SW 1271 (cell line): Measurements from ENCODE around the gene SH3BGRL3.
"Not testable (repeated sequence)": the region's sequence is repeated elsewhere in the genome, so short reads cannot be mapped to it uniquely, and the experiment has no call there.

Experiments used
- DNase-seq, 2 experiments: peaks; one replicate each; lab custom pipeline; 2025; lab: John Stamatoyannopoulos, UW

The SH3BGRL3 gene

DNA sequence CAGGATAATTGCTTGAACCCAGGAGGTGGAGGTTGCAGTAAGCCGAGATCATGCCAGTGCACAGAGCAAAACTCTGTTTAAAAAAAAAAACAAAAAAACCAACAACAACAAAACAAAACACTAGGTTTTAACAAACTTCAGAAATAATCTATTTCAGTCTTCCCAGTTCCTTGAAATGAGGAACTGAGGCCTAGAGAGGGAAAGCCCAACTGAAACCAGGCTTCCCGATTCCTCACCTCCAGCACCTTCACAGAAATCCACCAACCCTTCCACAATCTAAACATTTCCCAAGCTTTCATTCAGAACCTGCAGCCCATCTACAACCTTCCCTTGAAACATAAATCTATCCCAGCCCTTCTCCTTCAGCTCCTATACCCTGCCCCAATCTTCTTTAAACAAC lies 37.3 kb downstream of the SH3BGRL3 start:
- DNase-seq = no peak

DNA sequence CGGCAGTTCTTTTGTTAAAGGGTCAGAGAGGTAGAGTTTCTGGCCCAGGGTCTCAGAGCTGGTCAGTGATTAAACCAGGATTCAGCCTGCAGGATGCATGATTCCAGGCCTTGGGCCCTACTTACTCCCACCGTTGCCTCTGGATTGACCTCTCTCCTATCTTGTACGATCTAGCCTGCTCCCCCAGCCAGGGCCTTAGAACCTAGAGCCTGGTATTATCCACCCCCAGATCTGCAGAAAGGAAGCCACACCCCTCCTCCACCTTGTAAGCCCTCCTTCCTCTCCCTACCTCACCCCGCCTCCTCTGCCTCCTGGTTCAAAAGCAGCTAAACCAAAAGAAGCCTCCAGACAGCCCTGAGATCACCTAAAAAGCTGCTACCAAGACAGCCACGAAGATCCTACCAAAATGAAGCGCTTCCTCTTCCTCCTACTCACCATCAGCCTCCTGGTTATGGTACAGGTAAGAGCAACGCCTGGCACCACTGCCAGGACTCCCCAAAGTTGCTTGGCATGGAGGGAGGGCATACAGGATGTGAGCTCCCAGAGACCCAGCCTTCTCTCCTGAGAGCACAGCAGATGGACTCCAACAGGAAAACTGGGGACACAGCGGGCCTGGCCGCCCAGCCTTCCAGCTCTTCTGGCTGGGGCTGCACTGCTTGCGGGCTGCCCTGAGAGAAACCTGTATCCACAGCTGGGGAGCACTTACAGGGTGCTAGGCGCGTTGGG lies 37.9 kb downstream of the SH3BGRL3 start, which contains the start of gene CD52:
TSS of gene CD52 (plus strand) at position 347 of the 726 bp plus-strand sequence. CDS start at position 407, 60 bp downstream.
- DNase-seq = no peak

DNA sequence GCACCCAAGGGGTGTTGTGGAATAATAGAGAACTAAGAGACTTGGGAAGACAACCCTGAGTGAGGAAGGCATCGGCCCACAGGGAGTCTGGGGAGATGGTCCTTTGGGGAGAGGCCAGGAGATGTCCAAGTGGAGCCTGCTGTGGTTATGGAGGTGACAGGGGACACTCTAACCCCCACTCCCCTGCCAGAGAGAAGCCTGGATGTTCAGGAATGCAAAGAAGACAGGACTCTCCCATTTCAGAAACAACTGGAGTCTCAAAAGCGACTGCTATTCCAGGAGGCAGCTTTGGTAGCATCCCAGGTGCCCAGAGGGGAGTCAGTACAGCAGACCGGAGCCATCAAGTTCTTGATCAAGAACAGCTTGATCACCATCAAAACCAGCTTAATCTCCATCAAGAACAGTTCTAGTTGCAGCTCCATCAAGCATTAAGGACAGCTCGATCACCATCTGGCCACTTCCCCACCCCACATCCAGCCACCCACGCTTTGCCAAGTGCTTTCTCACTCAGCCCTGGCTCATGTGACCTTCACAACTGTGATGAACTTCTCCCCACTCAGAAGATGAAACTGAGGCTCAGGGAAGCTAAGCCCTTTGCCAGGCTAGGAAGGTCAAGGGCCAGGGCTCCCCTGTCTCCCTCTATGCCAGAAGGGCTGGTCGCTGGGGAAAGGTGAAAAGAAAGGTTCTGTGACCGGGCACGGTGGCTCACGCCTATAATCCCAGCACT lies 38.6 kb downstream of the SH3BGRL3 start:
- DNase-seq = no peak

DNA sequence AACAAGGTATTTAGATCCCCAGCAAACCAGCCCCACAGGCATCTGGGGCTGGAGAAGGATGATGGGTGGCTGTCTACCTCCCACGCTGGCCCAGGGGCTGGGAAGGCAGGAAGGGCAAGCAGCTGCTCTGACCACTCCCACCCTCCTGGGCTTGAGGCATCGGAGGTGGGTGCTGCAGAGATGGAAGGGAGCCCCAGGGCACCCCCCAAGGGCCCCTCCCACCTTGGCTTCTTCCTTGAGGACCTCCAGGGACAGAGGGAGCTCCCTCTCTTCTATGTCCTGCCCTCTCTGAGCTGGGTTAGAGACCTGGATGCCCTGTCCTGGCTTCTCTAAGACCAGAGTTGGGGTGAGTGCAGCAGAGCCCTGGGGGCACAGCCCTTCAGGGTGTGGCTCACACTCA lies 41.0 kb downstream of the SH3BGRL3 start:
- no peak for DNase-seq

DNA sequence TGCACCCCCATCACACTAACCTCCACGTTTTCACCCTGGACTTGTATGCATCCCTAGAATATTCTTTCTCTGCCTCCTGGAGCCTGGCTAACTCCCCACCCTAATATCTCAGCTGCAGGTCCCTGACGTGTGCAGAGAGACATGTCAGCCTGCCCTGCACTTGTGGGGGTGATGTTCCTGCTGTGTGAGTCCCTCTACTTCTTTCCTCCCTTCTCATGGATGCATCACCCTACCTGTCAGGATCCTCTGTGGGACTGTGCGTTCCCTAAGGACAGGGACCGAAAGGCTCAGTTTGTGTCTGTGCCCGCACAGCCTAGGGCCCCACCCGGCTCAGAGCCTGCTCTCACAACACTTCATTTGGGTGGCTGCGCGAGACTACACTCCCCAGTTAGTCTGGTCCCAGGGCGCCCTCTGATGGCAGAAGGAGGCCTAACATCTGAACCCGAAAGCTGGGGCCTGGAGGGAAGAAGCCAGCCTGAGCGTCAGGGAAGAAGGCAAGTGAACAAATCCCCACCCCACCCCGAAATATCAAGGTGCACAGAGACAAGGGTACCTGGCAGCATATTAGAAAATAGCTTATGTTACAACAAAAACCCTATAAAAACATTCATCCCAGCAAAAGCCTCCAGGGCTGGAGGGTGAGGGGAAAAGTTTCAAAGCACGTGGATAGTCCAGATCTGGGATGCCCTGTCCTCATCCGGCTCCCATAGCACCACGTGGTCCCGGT lies 41.6 kb downstream of the SH3BGRL3 start:
- DNase-seq = peak; percentile 39 to 61

DNA sequence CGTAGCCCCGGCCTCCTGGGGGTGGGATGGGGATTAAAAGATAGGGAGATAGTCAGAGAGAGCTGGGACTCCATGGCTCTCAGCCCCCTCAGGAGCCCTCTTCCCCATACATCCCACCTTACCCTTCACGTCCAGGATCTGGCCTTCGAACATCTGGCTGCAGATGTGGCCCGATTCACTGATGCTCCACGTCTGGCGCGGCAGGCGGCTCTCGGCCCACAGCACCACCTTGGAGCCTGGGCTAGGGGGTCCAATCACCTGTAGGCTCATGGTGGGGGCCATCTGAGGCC lies 42.1 kb downstream of the SH3BGRL3 start:
- no peak for DNase-seq

DNA sequence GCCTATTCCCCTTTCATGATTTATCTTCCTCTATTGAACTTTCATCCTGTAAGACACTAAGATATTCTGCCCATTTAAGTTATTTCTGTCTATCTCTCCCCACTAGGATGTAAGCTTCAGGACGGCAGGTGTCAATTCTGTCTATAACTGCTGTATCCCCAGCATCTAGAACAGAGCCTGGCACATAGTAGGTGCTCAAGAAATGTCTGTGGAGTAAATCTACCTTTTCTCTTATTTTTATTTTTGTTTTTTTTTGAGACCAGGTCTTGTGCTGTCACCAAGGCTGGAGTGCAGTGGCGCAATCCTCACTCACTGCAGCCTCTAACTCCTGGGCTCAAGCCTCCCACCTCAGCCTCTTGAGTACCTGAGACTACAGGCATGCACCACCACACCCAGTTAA lies 43.5 kb downstream of the SH3BGRL3 start:
- no peak for DNase-seq

DNA sequence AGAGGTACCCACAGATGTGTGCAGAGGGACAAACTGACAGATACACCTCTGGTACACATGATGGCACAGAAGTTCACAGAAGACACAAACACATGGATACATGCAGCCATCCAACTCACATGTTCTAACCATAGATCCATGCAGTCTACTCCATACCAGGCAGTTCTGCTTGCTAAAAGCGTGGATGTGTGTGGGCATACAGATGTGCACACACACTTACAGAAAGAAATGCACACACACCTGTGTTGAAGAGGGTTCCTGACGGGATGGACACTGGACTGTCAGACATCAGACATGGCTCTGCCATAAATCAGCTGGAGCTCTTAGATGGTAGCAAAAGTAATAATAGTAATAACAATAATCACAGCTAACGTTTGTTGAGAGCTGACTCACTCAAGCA lies 44.7 kb downstream of the SH3BGRL3 start:
- DNase-seq = no peak

DNA sequence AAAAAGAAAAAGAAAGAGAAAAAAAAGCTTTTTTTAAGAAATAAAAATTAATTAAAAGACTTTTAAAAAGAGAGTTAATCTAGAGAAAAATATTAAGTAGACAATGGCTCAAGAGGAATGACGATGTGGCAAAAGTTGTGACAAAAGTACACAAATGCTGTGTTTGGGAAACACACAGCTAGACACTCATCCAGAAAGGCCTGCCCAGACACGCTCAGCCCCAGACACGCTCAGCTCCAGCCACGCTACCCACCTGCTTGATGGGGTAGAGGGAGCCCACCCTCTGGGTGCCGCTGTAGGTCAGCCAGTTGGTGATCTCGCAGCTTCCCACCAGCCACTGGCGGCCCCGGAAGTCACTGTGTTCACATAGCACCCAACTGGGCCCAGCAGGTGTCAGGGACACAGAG lies 48.1 kb downstream of the SH3BGRL3 start:
- no peak for DNase-seq

DNA sequence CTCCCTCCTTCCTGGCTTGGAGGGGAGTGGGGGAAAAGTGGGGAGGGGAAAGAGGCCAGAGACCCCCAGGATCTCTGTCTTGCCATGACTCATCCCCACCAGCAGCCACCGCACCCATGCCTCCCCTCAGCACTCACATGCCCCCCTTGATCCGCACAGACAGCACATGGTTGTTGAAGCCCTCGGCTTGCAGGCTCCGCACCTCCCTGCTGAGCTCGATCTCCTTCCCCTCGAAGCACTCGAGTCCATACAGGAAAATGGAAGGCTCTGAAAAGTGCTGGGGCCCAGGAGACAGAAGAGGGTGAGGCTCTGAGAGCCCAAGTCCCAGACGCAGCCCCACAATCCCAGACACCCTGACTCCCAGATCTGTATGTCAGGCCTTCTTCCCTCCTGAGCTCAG lies 48.7 kb downstream of the SH3BGRL3 start:
- no peak for DNase-seq

DNA sequence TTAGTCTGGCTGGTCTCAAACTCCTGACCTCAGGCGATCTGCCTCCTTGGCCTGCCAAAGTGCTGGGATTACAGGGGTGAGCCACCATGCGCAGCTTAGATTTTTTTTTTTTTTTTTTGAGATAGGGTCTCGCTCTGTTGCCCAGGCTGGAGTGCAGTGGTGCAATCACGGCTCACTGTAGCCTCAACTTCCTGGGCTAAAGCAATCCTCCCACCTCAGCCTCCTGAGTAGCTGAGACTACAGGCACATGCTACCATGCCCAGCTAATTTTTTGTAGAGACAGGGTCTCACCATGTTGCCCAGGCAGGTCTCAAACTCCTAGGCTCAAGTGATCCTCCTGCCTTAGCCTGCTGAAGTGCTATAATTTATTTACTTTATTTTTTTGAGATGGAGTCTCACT lies 49.5 kb downstream of the SH3BGRL3 start:
- not testable (repeated sequence) for DNase-seq

DNA sequence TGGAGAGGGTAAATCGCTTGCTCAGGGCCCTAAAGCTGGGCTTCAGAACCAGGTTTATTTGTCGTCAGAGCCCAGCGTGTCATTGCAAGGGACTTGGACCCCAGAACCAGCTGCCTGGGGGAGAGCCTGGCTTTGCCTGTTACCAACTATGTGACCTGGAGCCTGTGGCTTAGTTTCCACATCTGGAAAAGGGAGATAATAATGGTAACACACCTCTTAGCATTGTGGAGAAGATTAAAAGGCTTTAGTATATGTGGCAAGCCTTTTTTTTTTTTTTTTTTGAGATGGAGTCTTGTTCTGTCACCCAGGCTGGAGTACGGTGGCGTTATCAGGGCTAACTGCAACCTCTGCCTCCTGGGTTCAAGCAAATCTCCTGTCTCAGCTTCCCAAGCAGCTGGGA lies 50.4 kb downstream of the SH3BGRL3 start:
- no peak for DNase-seq
